HUES48 (cell line): ENCODE data around the gene TTC21A.

Experiments
- H3K27ac ChIP-seq: one replicate; pipeline ENCODE4 v1.7.0; 2013; ENCODE audit warnings: low read depth, low read length, inconsistent platforms
- H3K27me3 ChIP-seq: 2 replicates; pipeline ENCODE4 v1.6.1; 2013; ENCODE audit warnings: mild to moderate bottlenecking, low read length; ENCODE audit not compliant: control insufficient read depth, insufficient read depth
- H3K36me3 ChIP-seq: 2 replicates; pipeline ENCODE4 v1.6.1; 2013; ENCODE audit warnings: low read length; ENCODE audit not compliant: control insufficient read depth, insufficient read depth
- H3K4me1 ChIP-seq: 2 replicates; pipeline ENCODE4 v1.6.1; 2013; ENCODE audit warnings: mild to moderate bottlenecking, low read length; ENCODE audit not compliant: control insufficient read depth, insufficient read depth
- H3K4me3 ChIP-seq: 2 replicates; pipeline ENCODE4 v1.5.1; 2013; ENCODE audit warnings: mild to moderate bottlenecking, low read depth, low read length
- H3K9ac ChIP-seq: 2 replicates; pipeline ENCODE4 v1.6.1; 2013; ENCODE audit warnings: mild to moderate bottlenecking, low read depth, low read length, moderate library complexity
- H3K9me3 ChIP-seq: 2 replicates; pipeline ENCODE4 v1.6.1; 2013; ENCODE audit warnings: low read length; ENCODE audit not compliant: control insufficient read depth, insufficient read depth

TTC21A gene

GRCh38 chr3:39080026-39080425 is 27.5 kb upstream of the TTC21A start:
- Histone ChIP-seq H3K4me3 (no peak overlapping the region), H3K36me3 (peaks cover 57% of the 10 kb centered on the region), H3K9me3 (no peaks in the 10 kb centered on the region), H3K4me1 (no peaks in the 10 kb centered on the region), H3K27ac (no peak overlapping the region), H3K9ac (no peak overlapping the region), H3K27me3 (no peaks in the 10 kb centered on the region)

- Histone ChIP-seq H3K36me3 (peaks cover 58% of the 10 kb centered on the region), H3K4me1 (no peaks in the 10 kb centered on the region), H3K4me3 (no peak overlapping the region), H3K9ac (no peak overlapping the region), H3K27me3 (no peaks in the 10 kb centered on the region), H3K27ac (no peak overlapping the region), H3K9me3 (no peaks in the 10 kb centered on the region)
These were observed 24.7 kb upstream of the TTC21A start for GRCh38 chr3:39082666-39083313.

- Histone ChIP-seq H3K27me3 (no peaks in the 10 kb centered on the region), H3K36me3 (peaks cover 75% of the 10 kb centered on the region), H3K4me3 (no peak overlapping the region), H3K27ac (no peak overlapping the region), H3K9ac (no peak overlapping the region), H3K9me3 (no peaks in the 10 kb centered on the region), H3K4me1 (no peaks in the 10 kb centered on the region)
These were observed 21.3 kb upstream of the TTC21A start for GRCh38 chr3:39086144-39086543.

- Histone ChIP-seq H3K27me3 (no peaks in the 10 kb centered on the region), H3K36me3 (peaks cover 93% of the 10 kb centered on the region), H3K9me3 (no peaks in the 10 kb centered on the region), H3K27ac (no peak overlapping the region), H3K4me3 (no peak overlapping the region), H3K4me1 (no peaks in the 10 kb centered on the region), H3K9ac (no peak overlapping the region)
These were observed 19.0 kb upstream of the TTC21A start for GRCh38 chr3:39088456-39088855.

GRCh38 chr3:39088889-39089288 is 18.6 kb upstream of the TTC21A start:
- Histone ChIP-seq H3K4me3 (no peak overlapping the region), H3K4me1 (no peaks in the 10 kb centered on the region), H3K27ac (no peak overlapping the region), H3K27me3 (no peaks in the 10 kb centered on the region), H3K9me3 (no peaks in the 10 kb centered on the region), H3K36me3 (peaks cover 94% of the 10 kb centered on the region), H3K9ac (no peak overlapping the region)

GRCh38 chr3:39090922-39091321 is 16.6 kb upstream of the TTC21A start:
- H3K27ac ChIP-seq: no peak overlapping the region
- no peak overlapping the region for H3K4me3 ChIP-seq
- no peaks in the 10 kb centered on the region for H3K27me3 ChIP-seq
- H3K9me3 ChIP-seq: no peaks in the 10 kb centered on the region
- no peak overlapping the region for H3K9ac ChIP-seq
- no peaks in the 10 kb centered on the region for H3K4me1 ChIP-seq
- peaks cover 98% of the 10 kb centered on the region for H3K36me3 ChIP-seq

GRCh38 chr3:39094851-39095677 is 12.4 kb upstream of the TTC21A start:
- Histone ChIP-seq H3K9ac (no peak overlapping the region), H3K27me3 (no peaks in the 10 kb centered on the region), H3K36me3 (peaks cover 99% of the 10 kb centered on the region), H3K4me1 (no peaks in the 10 kb centered on the region; the same call in 1 of the 2 replicates), H3K27ac (no peak overlapping the region), H3K9me3 (no peaks in the 10 kb centered on the region), H3K4me3 (no peak overlapping the region)

GRCh38 chr3:39095778-39096177 is 11.7 kb upstream of the TTC21A start:
- H3K4me1 ChIP-seq: no peaks in the 10 kb centered on the region; the same call in 1 of the 2 replicates
- H3K36me3 ChIP-seq: peaks cover 99% of the 10 kb centered on the region
- no peak overlapping the region for H3K27ac ChIP-seq
- H3K9ac ChIP-seq: no peak overlapping the region
- H3K9me3 ChIP-seq: no peaks in the 10 kb centered on the region
- no peaks in the 10 kb centered on the region for H3K27me3 ChIP-seq
- no peak overlapping the region for H3K4me3 ChIP-seq

GRCh38 chr3:39096775-39097174 is 10.7 kb upstream of the TTC21A start:
- Histone ChIP-seq H3K36me3 (peaks cover 90% of the 10 kb centered on the region), H3K4me3 (no peak overlapping the region), H3K9ac (no peak overlapping the region), H3K27me3 (no peaks in the 10 kb centered on the region), H3K9me3 (no peaks in the 10 kb centered on the region), H3K4me1 (no peaks in the 10 kb centered on the region; the same call in 1 of the 2 replicates), H3K27ac (no peak overlapping the region)

- Histone ChIP-seq H3K4me3 (no peak overlapping the region), H3K27me3 (no peaks in the 10 kb centered on the region), H3K4me1 (no peaks in the 10 kb centered on the region; the same call in 1 of the 2 replicates), H3K9me3 (no peaks in the 10 kb centered on the region), H3K27ac (no peak overlapping the region), H3K9ac (no peak overlapping the region), H3K36me3 (peaks cover 79% of the 10 kb centered on the region)
These were observed 9.6 kb upstream of the TTC21A start for GRCh38 chr3:39097716-39098472.
